Neuronal stem cell (in vitro differentiated cells): ENCODE results near the gene NDUFB11.

Experiments used
- DNase-seq: peaks from one replicate; pipeline ENCODE4 v3.0.0-alpha.2; 2013; ENCODE audit warnings: low spot score
- H2AFZ ChIP-seq: one replicate; pipeline ENCODE4 v1.6.1; 2013; ENCODE audit warnings: mild to moderate bottlenecking, low read length, inconsistent platforms
- H2AK5ac ChIP-seq: 2 replicates; pipeline ENCODE4 v1.6.1; 2013; ENCODE audit warnings: low read depth, mild to moderate bottlenecking, inconsistent platforms, low read length, moderate library complexity, mixed read lengths
- H2BK120ac ChIP-seq: 2 replicates; pipeline ENCODE4 v1.6.1; 2013; ENCODE audit warnings: low read depth, mild to moderate bottlenecking, inconsistent platforms, low read length, moderate library complexity, mixed read lengths
- H2BK12ac ChIP-seq: one replicate; pipeline ENCODE4 v1.6.1; 2013; ENCODE audit warnings: low read length, inconsistent platforms
- H2BK15ac ChIP-seq: 2 replicates; pipeline ENCODE4 v1.6.1; 2013; ENCODE audit warnings: mild to moderate bottlenecking, low read length, inconsistent platforms, mixed read lengths
- H2BK5ac ChIP-seq: one replicate; pipeline ENCODE4 v1.6.1; 2013; ENCODE audit warnings: inconsistent platforms, mild to moderate bottlenecking, low read length, moderate library complexity
- H3K14ac ChIP-seq: one replicate; pipeline ENCODE4 v1.6.1; 2013; ENCODE audit warnings: low read length, inconsistent platforms
- H3K18ac ChIP-seq: 2 replicates; pipeline ENCODE4 v1.6.1; 2013; ENCODE audit warnings: low read length, inconsistent platforms
- H3K23ac ChIP-seq: 2 replicates; pipeline ENCODE4 v1.6.1; 2013; ENCODE audit warnings: low read depth, mild to moderate bottlenecking, mixed read lengths, low read length, inconsistent platforms; ENCODE audit not compliant: poor library complexity
- H3K27ac ChIP-seq: replicated peaks from 3 replicates; pipeline ENCODE4 v1.5.1; 2013; ENCODE audit warnings: low read length, inconsistent platforms
- H3K27me3 ChIP-seq, 3 experiments: 2 replicates each; pipeline ENCODE4 v1.6.1; 2013; ENCODE audit warnings: low read length in 3 of 3, mild to moderate bottlenecking in 2 of 3, inconsistent platforms in 1 of 3, low read depth in 1 of 3, mixed read lengths in 1 of 3, moderate library complexity in 1 of 3; ENCODE audit not compliant: control insufficient read depth in 3 of 3, insufficient read depth in 3 of 3
- H3K36me3 ChIP-seq, 2 donors: replicated peaks in 1 of 2; 2 replicates each; pipeline ENCODE4 v1.6.1; 2013; ENCODE audit warnings: low read length in 2 of 2; ENCODE audit not compliant: control insufficient read depth in 2 of 2, insufficient read depth in 2 of 2
- H3K4ac ChIP-seq: 2 replicates; pipeline ENCODE4 v1.6.1; 2013; ENCODE audit warnings: inconsistent platforms, mild to moderate bottlenecking, low read length, moderate library complexity
- H3K4me1 ChIP-seq, 2 donors: 1 replicate in 1 of 2; 2 replicates in 1 of 2; pipeline ENCODE4 v1.6.1; 2013; ENCODE audit warnings: low read length in 2 of 2, low read depth in 1 of 2; ENCODE audit not compliant: control insufficient read depth in 2 of 2, insufficient read depth in 1 of 2
- H3K4me2 ChIP-seq: one replicate; pipeline ENCODE4 v1.6.1; 2013; ENCODE audit warnings: mild to moderate bottlenecking, low read length, inconsistent platforms; ENCODE audit not compliant: insufficient read depth, poor library complexity, severe bottlenecking
- H3K4me3 ChIP-seq, 2 donors: 2 replicates each; pipeline ENCODE4 v1.5.1; 2013; ENCODE audit warnings: low read length in 2 of 2, mild to moderate bottlenecking in 2 of 2, inconsistent platforms in 1 of 2, moderate library complexity in 1 of 2
- H3K79me1 ChIP-seq: one replicate; pipeline ENCODE4 v1.6.1; 2013; ENCODE audit warnings: low read depth, mild to moderate bottlenecking, inconsistent platforms, low read length, moderate library complexity
- H3K9ac ChIP-seq: one replicate; pipeline ENCODE4 v1.6.1; 2013; ENCODE audit warnings: mild to moderate bottlenecking, low read depth, low read length, inconsistent platforms; ENCODE audit not compliant: poor library complexity
- H3K9me3 ChIP-seq, 2 donors: replicated peaks in 1 of 2; 2 replicates each; pipeline versions ENCODE3 to v1.6.1; 2013; ENCODE audit warnings: low read length in 2 of 2, mild to moderate bottlenecking in 2 of 2, inconsistent platforms in 1 of 2, low read depth in 1 of 2, mixed read lengths in 1 of 2, moderate library complexity in 1 of 2; ENCODE audit not compliant: control insufficient read depth in 2 of 2, insufficient read depth in 1 of 2
- H4K8ac ChIP-seq: one replicate; pipeline ENCODE4 v1.6.1; 2013; ENCODE audit warnings: low read depth, mild to moderate bottlenecking, inconsistent platforms, low read length, moderate library complexity
- H4K91ac ChIP-seq: one replicate; pipeline ENCODE4 v1.6.1; 2013; ENCODE audit warnings: low read length, low read depth, mild to moderate bottlenecking, inconsistent platforms; ENCODE audit not compliant: poor library complexity
- WGBS, 2 donors: extraction: QIAGEN DNeasy Blood & Tissue Kit; methylation state at CpG; one replicate each; pipeline ENCODE4 v1.1.7; 2013; ENCODE audit warnings: missing lambda C conversion rate in 2 of 2, mixed read lengths in 1 of 2; ENCODE audit not compliant: insufficient read length in 2 of 2, insufficient replicate concordance in 1 of 2; ENCODE audit errors: extremely low coverage in 2 of 2; 5-methylcytosine and 5-hydroxymethylcytosine counted together

NDUFB11 gene

DNA sequence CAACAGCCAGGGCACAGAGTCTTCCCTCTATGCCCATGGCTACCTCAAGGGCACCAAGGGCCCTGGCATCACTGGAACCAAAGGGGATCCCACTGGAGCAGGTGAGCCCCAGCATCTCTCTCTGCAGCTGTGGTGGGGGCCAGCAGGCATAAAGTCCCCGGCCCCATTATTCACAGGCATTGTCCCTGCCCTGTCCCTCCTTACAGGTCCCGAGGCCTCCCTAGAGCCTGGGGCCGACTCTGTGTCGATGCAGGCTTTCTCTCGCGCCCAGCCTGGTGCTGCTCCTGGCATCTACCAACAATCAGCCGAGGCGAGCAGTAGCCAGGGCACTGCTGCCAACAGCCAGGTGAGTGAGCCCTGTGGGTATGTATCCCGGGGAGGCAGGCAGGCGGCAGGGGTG, 36.8 kb upstream of the NDUFB11 start:
- no peak overlapping the region for H2BK120ac ChIP-seq
- H3K9me3 ChIP-seq = no peaks in the 10 kb centered on the region
- H3K27me3 ChIP-seq = peaks cover 0 to 66% (median 0%) of the 10 kb centered on the region in 3 experiments
- no peak overlapping the region for H2BK15ac ChIP-seq
- no peak overlapping the region for H3K14ac ChIP-seq
- WGBS, 2 donors = no CpG with 5 or more reads among the region's 10 CpGs
- no peak overlapping the region for H3K4me2 ChIP-seq
- DNase-seq = no peak
- H4K91ac ChIP-seq = no peak overlapping the region
- H4K8ac ChIP-seq = no peak overlapping the region
- no peak overlapping the region for H2AFZ ChIP-seq
- H2BK12ac ChIP-seq = no peak overlapping the region
- H2AK5ac ChIP-seq = no peak overlapping the region
- no peak overlapping the region for H3K18ac ChIP-seq
- H3K79me1 ChIP-seq = no peaks in the 10 kb centered on the region
- no peak overlapping the region for H2BK5ac ChIP-seq
- no peaks in the 10 kb centered on the region for H3K4me1 ChIP-seq
- H3K23ac ChIP-seq = no peak overlapping the region
- H3K27ac ChIP-seq = no peak overlapping the region
- no peak overlapping the region for H3K4me3 ChIP-seq
- H3K4ac ChIP-seq = no peak overlapping the region
- H3K36me3 ChIP-seq = peaks cover 38 to 92% of the 10 kb centered on the region in 2 donors
- H3K9ac ChIP-seq = no peak overlapping the region

DNA sequence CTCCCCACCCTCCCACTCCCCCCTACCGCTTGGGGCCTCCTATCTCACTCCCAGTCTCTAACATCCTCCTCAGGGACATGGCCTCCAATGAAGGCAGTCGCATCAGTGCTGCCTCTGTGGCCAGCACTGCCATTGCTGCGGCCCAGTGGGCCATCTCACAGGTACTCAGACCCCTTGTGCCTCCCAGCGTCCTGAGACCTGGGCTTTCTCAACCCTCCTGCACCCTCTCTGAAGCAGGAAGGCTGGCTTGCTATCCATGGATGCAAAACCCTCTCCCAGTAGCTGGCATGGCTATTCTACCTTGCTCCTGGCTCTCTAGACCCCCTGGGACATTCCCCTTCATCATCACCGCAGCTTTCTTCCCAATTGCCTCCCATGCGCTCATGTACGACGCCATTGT, 35.8 kb upstream of the NDUFB11 start:
- Histone ChIP-seq H3K14ac (no peak overlapping the region), H3K27me3 (peaks cover 0 to 66% (median 0%) of the 10 kb centered on the region in 3 experiments), H2BK5ac (no peak overlapping the region), H2BK120ac (no peak overlapping the region), H4K8ac (no peak overlapping the region), H3K23ac (no peak overlapping the region), H3K79me1 (no peaks in the 10 kb centered on the region), H3K9ac (no peak overlapping the region), H2BK15ac (no peak overlapping the region), H3K4ac (no peak overlapping the region), H3K4me3 (no peak overlapping the region), H3K4me2 (no peak overlapping the region), H2AK5ac (no peak overlapping the region), H3K36me3 (peaks cover 36 to 90% of the 10 kb centered on the region in 2 donors), H3K18ac (no peak overlapping the region), H3K27ac (no peak overlapping the region), H4K91ac (no peak overlapping the region), H3K4me1 (no peaks in the 10 kb centered on the region), H2AFZ (no peak overlapping the region), H3K9me3 (no peaks in the 10 kb centered on the region), H2BK12ac (no peak overlapping the region)
- no CpG with 5 or more reads among the region's 8 CpGs for WGBS, 2 donors
- no peak for DNase-seq

DNA sequence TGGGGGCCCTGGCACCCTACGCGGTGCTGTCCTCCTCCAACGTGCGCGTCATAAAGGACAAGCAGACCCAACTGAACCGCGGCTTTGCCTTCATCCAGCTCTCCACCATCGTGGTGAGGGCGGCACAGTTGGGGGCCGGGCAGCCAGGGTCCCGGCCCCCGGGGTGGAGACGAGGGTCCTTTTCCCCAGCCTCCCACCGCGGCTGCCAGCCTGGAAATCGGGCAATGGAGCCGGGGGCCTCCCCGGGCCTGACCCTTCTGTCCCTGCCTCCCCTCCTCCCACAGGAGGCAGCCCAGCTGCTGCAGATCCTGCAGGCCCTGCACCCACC, 35.4 kb upstream of the NDUFB11 start:
- H2BK5ac ChIP-seq = no peak overlapping the region
- peaks cover 36 to 90% of the 10 kb centered on the region in 2 donors for H3K36me3 ChIP-seq
- no peak overlapping the region for H3K23ac ChIP-seq
- no peak overlapping the region for H2BK120ac ChIP-seq
- no peak overlapping the region for H2BK15ac ChIP-seq
- no peak overlapping the region for H3K9ac ChIP-seq
- no peak overlapping the region for H3K18ac ChIP-seq
- H3K27ac ChIP-seq = no peak overlapping the region
- no peak overlapping the region for H2AFZ ChIP-seq
- no peak for DNase-seq
- no peaks in the 10 kb centered on the region for H3K4me1 ChIP-seq
- peaks cover 0 to 66% (median 0%) of the 10 kb centered on the region in 3 experiments for H3K27me3 ChIP-seq
- no peak overlapping the region for H2AK5ac ChIP-seq
- H3K9me3 ChIP-seq = no peaks in the 10 kb centered on the region
- H3K79me1 ChIP-seq = no peaks in the 10 kb centered on the region
- no peak overlapping the region for H4K91ac ChIP-seq
- no peak overlapping the region for H3K4me3 ChIP-seq
- no CpG with 5 or more reads among the region's 18 CpGs for WGBS, 2 donors
- H3K4ac ChIP-seq = no peak overlapping the region
- H4K8ac ChIP-seq = no peak overlapping the region
- no peak overlapping the region for H3K14ac ChIP-seq
- no peak overlapping the region for H2BK12ac ChIP-seq
- H3K4me2 ChIP-seq = no peak overlapping the region

DNA sequence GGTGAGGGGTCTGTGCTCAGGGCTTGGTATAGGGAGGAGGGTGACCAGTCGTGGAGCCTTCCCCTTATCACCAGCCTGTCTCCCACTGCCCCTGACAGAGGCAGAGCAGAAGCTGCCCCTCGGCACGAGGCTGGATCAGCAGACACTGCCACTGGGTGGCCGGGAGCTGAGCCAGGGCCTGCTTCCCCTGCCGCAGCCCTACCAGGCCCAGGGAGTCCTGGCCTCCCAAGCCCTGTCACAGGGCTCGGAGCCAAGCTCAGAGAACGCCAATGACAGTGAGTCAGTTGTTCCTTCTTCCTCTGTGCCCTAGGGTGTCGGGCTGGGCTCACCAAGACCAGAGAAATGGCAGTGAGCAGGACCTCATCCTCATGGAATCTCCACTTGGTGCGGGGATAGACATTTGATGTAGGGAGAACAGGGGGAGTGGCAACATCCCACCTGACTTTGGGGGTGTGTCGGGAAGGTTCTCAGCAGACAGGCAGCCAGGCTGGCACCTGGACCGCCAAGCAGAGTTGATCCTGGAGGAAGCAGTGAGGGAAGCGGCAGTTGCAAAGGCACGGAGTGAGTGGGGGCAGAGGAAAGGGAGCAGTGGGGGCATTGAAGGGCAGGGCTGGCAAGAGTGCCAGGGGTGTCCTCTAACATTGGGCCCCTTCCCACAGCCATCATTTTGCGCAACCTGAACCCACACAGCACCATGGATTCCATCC, 34.9 kb upstream of the NDUFB11 start:
- Histone ChIP-seq H2AFZ (no peak overlapping the region), H3K36me3 (peaks cover 36 to 89% of the 10 kb centered on the region in 2 donors), H3K23ac (no peak overlapping the region), H4K91ac (no peak overlapping the region), H4K8ac (no peak overlapping the region), H3K14ac (no peak overlapping the region), H3K9ac (no peak overlapping the region), H3K4ac (no peak overlapping the region), H3K4me2 (no peak overlapping the region), H2BK5ac (no peak overlapping the region), H3K27ac (no peak overlapping the region), H2BK120ac (no peak overlapping the region), H2AK5ac (no peak overlapping the region), H3K27me3 (peaks cover 0 to 64% (median 0%) of the 10 kb centered on the region in 3 experiments), H3K4me3 (no peak overlapping the region), H2BK15ac (no peak overlapping the region), H3K18ac (no peak overlapping the region), H3K79me1 (no peaks in the 10 kb centered on the region), H3K9me3 (no peaks in the 10 kb centered on the region), H3K4me1 (no peaks in the 10 kb centered on the region), H2BK12ac (no peak overlapping the region)
- DNase-seq = no peak
- no CpG with 5 or more reads among the region's 14 CpGs for WGBS, 2 donors
